Loucy (cell line): ENCODE measurements around the gene IDS.
"Not testable (repeated sequence)": the region's sequence is repeated elsewhere in the genome, so short reads cannot be mapped to it uniquely, and the experiment has no call there.

Source experiments
- CTCF ChIP-seq: fragments of 200-600 bp; sonication (generic); conservative IDR thresholded peaks from 2 replicates; pipeline ENCODE4 v1.5.1; 2014; ENCODE audit warnings: mild to moderate bottlenecking, antibody characterized with exemption, low read length
- EZH2phosphoT487 ChIP-seq: fragments of 200-600 bp; IDR thresholded peaks from 2 replicates; pipeline ENCODE4 v1.6.1; 2018; ENCODE audit warnings: antibody characterized with exemption, mild to moderate bottlenecking, moderate library complexity, borderline replicate concordance

- not testable (repeated sequence) for TF ChIP-seq CTCF, EZH2phosphoT487
Measured at GRCh38 chrX:149551939-149552248, 46.8 kb upstream of the IDS start.
